HFFc6 (cell line): ENCODE data around the gene HDAC2. TPM values are rescaled to one million over a fixed set of nuclear protein-coding genes. Genes with fewer than 3 reads are reported as not detected.

Experiments used
- DNase-seq: peaks from one replicate; pipeline ENCODE4 v3.0.0-alpha.2; 2018
- H3K27ac Mint-ChIP-seq: 2 replicates; pipeline ENCODE4 v1.8.0; 2020; ENCODE audit warnings: mild to moderate bottlenecking, mixed read lengths
- H3K27me3 Mint-ChIP-seq: 2 replicates; pipeline ENCODE4 v1.8.0; 2021; ENCODE audit warnings: mild to moderate bottlenecking, moderate library complexity, mixed read lengths; ENCODE audit not compliant: insufficient read depth
- H3K36me3 Mint-ChIP-seq: 2 replicates; pipeline ENCODE4 v1.8.0; 2021; ENCODE audit warnings: low read depth, mixed read lengths
- H3K4me1 Mint-ChIP-seq: 2 replicates; pipeline ENCODE4 v1.8.0; 2020; ENCODE audit warnings: low read depth, mixed read lengths
- H3K4me3 Mint-ChIP-seq: 2 replicates; pipeline ENCODE4 v1.8.0; 2020; ENCODE audit warnings: mild to moderate bottlenecking, moderate library complexity, mixed read lengths
- H3K9me3 Mint-ChIP-seq: 2 replicates; pipeline ENCODE4 v1.8.0; 2020; ENCODE audit warnings: mild to moderate bottlenecking, mixed read lengths
- CTCF ChIP-seq: fragments of 200-600 bp; sonication (generic); IDR thresholded peaks from 2 replicates; pipeline ENCODE4 v1.5.0; 2021; ENCODE audit warnings: antibody characterized with exemption, mild to moderate bottlenecking
- total RNA-seq, 6 experiments: library from RNA; stranded (reverse); fragmentation: NEBNext Ultra II Directional; extraction: Animal tissue kit (Norgen Biotek cat#: 25700); gene quantifications; 2 replicates in 1 of 6; 3 replicates in 5 of 6; pipeline ENCODE4 v1.2.3, GENCODE V29; 2021

HDAC2 gene
- total RNA-seq, 6 experiments from 2014 or later, result 85.8 to 108 (median 103) TPM

- H3K9me3 Mint-ChIP-seq, result no peaks in the 10 kb centered on the region; the same call in 1 of the 2 replicates
- peaks cover 16% of the 10 kb centered on the region for H3K4me1 Mint-ChIP-seq
- TF ChIP-seq CTCF, result no peak
- peaks cover 3% of the 10 kb centered on the region for H3K27me3 Mint-ChIP-seq
- DNase-seq, result no peak
- H3K36me3 Mint-ChIP-seq, result no peaks in the 10 kb centered on the region
- no peak overlapping the region for H3K27ac Mint-ChIP-seq
- H3K4me3 Mint-ChIP-seq, result no peak overlapping the region; the same call in 1 of the 2 replicates
Observed at GRCh38 chr6:113908801-113909200, 62.1 kb downstream of the HDAC2 start.

- Mint-ChIP-seq H3K4me3 (no peak overlapping the region), H3K36me3 (no peaks in the 10 kb centered on the region), H3K27me3 (peaks cover 3% of the 10 kb centered on the region), H3K4me1 (peaks cover 17% of the 10 kb centered on the region), H3K27ac (no peak overlapping the region), H3K9me3 (no peaks in the 10 kb centered on the region)
- no peak for DNase-seq
- TF ChIP-seq CTCF, result no peak
Observed at GRCh38 chr6:113907102-113907815, 63.7 kb downstream of the HDAC2 start.

GRCh38 chr6:113903666-113904330, 67.2 kb downstream of the HDAC2 start:
- Mint-ChIP-seq H3K9me3 (no peaks in the 10 kb centered on the region), H3K4me3 (no peak overlapping the region), H3K4me1 (peaks cover 20% of the 10 kb centered on the region), H3K27ac (no peak overlapping the region), H3K27me3 (no peaks in the 10 kb centered on the region; the same call in 1 of the 2 replicates), H3K36me3 (no peaks in the 10 kb centered on the region)
- no peak for TF ChIP-seq CTCF
- no peak for DNase-seq

GRCh38 chr6:113901482-113901881, 69.5 kb downstream of the HDAC2 start:
- no peak for TF ChIP-seq CTCF
- no peak overlapping the region for H3K4me3 Mint-ChIP-seq
- no peaks in the 10 kb centered on the region for H3K9me3 Mint-ChIP-seq
- no peaks in the 10 kb centered on the region; the same call in 1 of the 2 replicates for H3K27me3 Mint-ChIP-seq
- no peak for DNase-seq
- H3K27ac Mint-ChIP-seq, result no peak overlapping the region
- H3K4me1 Mint-ChIP-seq, result peaks cover 17% of the 10 kb centered on the region
- H3K36me3 Mint-ChIP-seq, result no peaks in the 10 kb centered on the region

GRCh38 chr6:113894712-113895674, 76.0 kb downstream of the HDAC2 start:
- Mint-ChIP-seq H3K4me1 (peaks cover 22% of the 10 kb centered on the region), H3K27ac (no peak overlapping the region), H3K36me3 (peaks cover 9% of the 10 kb centered on the region), H3K4me3 (no peak overlapping the region), H3K9me3 (0 out of 2 replicates have a peak, but pooled peaks cover 7% of the 10 kb centered on the region), H3K27me3 (no peaks in the 10 kb centered on the region)
- DNase-seq, result no peak
- no peak for TF ChIP-seq CTCF
